Neural progenitor cell (in vitro differentiated cells): ENCODE measurements around the gene NTF3.

ENCODE experiments used
- CTCF ChIP-seq: fragments of 200-600 bp; sonication (generic); IDR thresholded peaks from 2 replicates; pipeline ENCODE4 v1.5.1; 2017; ENCODE audit warnings: antibody characterized with exemption, mild to moderate bottlenecking
- EZH2 ChIP-seq: fragments of 200-600 bp; sonication (generic); IDR thresholded peaks from 2 replicates; pipeline ENCODE4 v1.6.1; 2017; ENCODE audit warnings: antibody characterized with exemption, mild to moderate bottlenecking, moderate library complexity

- TF ChIP-seq CTCF (no peak), EZH2 (no peak)
Observed at GRCh38 chr12:5511256-5511643, 79.3 kb downstream of the NTF3 start.
